DMS153 (cell line): ENCODE measurements around the gene KIAA0930.
"Not testable (repeated sequence)": the region's sequence is repeated elsewhere in the genome, so short reads cannot be mapped to it uniquely, and the experiment has no call there.

Source experiments
- DNase-seq: peaks from one replicate; lab custom pipeline; 2025; lab: John Stamatoyannopoulos, UW

Gene KIAA0930

DNA sequence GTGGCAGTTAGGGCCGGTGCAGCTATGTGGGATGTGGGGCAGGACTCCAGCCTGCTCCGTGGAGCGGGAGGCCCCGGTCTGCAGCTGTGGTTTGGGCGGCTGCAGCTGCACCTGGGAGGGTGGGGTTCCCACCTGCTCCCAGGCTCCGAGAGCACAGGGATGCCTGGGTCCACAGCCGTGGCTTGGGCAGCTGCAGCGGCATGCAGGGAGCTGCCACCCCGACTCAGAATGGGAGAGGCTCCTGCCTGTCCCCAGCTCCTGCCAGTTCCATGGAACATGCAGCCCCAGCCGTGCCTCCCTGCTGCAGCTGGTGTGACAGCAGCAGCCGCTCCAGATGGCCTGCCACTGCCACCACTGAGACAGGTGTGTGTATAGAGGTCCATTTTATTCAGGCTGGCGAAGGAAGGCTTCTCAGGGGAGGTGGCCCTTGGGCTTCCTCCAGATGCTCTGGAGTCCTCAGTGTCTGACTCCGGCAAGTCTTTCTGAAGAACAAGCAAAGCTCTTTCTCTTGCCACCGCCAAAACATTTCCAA, 22.3 kb upstream of the KIAA0930 start:
- DNase-seq: no peak

DNA sequence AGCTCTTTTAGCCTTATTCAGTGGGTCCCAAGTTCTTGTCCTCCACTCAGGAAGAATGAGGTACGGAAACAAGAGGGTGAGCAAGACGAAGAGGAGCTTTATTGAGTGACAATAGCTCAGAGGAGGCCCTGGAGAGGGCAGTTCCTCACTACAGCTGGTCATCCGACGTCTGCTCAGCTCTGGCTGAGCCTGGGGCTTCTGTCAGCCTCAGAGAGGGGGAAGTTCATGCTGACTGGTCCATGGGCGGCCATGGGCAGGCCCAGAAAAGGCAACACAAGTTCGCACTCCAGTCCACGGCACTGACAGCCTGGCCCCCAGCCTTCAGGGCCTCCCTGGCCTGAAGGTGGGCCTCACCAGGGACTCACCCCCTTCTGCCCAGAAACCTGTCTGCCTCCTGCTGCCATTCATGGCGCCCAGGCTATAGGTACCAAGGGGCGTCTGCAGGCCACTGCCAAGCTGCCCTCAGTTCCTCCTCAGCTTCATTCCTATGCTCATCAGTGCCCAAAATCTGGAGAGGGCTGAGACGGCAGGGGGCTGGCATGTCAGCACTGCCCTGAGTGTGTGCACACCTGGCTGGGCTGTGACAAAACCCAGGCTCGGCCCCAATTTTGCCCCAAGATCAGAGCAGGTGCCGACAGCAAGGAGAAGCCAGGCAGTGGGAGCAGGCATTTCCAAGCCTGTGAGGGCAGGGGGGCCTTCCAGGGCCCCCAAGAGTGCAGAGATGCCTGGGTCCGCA, 21.7 kb upstream of the KIAA0930 start:
- DNase-seq: no peak

DNA sequence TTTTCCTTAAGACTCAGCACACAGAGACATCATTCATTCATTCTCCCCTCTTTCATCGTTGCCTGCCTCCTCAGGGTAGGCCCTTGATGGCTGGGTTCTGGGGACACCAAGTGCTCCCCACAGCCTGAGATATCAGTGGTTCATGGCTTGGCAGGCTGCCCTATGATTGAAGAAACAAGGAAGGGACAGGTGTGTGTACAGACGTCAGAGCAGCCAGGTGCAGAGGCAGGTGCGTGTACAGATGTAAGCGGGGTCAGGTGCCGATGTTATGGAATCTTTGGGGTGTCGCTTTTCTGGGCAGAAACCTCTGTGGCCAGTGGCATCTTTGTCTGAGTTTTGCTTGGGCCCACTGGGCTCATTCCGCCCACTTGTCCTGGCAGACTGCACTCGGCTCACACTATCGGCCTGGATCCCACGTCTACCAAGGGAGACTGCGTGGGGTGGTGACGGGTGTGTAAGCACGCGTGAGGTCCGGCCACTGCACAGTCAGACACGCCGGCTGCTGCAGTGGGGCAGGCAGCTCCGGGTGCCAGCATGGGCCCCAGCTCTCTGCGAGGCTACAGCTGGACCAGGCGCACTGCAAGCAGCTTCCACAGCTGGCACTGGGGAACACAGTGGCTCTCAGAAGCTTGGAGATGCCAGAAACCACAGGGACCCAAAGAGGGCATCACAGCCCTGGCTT, 20.9 kb upstream of the KIAA0930 start:
- DNase-seq: peak; percentile 15

DNA sequence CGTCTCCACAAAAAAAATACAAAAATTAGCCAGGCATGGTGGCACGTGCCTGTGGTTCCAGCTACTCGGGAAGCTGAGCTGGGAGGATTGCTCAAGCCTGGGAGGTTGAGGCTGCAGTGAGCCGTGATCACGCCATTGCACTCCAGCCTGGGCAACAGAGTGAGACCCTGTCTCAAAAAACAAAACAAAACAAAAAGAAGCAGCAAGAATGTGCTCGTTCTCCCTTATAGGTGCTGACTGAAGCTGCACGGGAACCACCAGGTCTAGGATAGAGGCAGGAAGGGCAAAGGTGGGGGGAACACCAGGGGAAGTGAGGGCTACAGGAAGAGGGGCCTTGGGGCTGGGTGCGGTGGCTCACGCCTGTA, 19.7 kb upstream of the KIAA0930 start:
- DNase-seq: not testable (repeated sequence)

DNA sequence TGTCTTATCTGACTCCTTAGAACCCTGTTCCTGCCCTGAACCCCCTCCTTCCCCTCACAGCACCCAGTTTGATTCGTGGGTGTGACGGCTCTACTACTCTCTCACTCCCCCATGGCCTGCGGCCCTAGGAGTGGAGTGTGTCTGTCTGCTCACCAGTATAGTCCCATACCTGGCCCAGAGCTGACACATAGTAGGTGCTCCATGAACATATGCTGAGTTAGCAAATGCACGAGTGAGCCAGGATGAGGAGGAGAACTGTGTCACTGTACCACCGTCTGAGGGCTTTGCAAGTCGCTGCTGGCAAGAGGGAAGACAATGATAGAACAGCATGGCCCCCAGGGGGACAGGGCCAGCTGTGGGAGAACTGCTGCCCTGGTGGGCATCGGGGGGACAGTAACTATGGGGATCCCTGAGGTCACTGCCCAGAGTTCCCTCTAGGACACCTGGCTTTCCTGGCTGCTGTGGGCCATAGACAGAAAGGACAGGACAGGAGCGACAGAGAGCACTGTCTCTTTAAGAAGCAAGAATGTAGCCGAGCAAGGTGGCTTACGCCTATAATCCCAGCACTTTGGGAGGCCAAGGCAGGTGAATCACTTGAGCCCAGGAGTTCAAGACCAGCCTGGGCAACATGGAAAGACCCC, 19.2 kb upstream of the KIAA0930 start:
- no peak for DNase-seq

DNA sequence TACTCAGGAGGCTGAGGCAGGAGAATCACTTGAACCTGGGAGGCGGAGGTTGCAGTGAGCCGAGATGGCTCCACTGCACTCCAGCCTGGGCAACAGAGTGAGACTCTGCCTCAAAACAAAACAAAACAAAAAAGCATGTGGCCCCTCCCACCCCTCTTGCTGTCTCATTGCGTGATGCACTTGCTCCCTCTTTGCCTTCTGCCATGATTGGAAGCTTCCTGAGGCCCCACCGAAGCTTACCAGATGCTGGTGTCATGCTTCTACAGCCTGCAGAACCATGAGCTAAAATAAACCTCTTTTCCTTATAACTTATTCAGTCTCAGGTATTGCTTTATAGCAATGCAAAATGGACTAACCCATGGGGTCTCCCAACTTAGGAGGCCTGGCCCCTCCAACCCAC, 17.2 kb upstream of the KIAA0930 start:
- not testable (repeated sequence) for DNase-seq

DNA sequence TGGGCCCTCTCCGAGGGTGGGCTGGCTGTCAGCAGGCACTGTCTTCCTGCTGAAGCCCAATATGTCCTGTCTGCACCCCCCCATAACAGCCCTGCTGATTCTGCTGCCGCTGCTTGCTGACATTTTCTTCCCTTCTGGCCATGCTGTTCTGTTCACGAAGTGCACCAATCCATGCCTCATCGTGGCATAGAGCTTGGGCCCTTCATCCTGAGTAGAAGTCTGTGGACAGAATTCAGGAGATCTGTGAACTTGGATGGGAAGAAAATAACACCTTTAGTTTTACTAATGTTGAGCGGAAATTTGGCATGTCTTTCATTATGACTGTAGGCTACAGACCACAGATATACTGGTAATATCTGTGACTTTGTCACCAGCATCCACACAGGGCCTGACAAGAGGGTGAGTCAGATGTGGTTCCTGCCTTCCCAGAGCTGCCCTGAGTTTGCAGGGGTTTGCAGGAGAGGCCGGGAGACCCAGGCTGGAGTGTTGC, 14.1 kb upstream of the KIAA0930 start:
- no peak for DNase-seq

DNA sequence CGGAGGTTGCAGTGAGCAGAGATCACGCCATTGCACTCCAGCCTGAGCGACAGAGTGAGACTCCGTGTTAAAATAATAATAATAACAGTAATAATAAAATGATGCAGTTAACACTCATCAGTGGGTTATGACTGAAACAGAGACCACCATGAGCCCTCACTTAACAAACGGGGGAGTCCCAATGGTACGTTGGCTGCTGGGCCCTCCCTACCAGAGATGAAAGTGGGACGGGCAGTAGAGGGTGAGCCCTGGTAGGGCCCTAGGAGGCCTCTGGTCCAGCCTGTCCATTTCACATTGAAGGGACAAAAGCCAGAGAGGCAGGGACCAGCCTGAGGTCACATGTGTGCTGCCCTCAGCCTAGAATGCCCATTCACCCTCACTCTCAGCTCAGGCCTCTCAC, 13.7 kb upstream of the KIAA0930 start:
- DNase-seq: no peak

DNA sequence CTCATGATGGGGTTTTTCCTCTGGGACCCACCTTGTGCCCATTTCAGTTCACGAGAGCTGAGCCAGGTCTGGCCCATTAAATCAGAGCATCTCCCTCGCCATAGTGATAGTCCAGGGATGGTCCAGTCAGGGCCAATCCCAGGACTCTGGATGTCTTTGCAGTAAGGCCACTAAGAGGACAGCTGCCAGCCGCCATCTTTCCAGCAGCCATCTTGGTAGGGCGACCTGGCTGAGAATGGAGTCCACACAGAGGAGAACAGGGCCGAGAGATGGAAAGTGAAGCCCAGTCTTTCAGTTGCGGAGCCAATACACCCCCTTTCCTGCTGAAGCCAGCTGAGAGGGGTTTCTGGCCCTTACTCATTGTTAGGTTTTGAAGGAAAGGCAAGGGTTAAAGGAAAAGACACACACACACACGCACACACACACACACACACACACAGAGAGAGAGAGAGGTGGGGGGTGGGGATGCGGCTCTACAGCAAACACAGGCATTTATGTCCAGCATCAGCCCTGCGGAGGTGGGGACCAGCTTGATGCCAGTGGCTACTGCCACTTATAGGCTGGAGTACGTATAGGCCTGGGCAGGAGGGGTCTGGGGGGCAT, 12.4 kb upstream of the KIAA0930 start:
- no peak for DNase-seq

DNA sequence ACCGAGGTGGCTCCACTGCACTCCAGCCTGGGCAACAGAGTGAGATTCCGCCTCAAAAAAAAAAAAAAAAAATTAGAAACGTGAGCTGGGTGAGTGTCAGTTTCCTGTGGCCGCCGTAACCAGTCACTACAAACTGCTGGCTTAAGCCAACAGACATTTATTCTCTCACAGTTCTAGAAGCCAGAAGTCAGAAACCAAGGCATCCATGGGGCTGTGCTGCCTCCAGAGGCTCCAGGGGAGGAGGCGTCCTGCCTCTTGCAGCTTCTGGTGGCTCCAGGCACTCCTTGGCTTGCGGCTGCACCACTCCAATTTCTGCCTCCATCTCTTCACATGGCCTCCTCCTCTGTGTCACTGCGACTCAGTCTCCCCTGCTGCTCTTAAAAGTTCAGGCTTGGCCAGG, 11.1 kb upstream of the KIAA0930 start:
- DNase-seq: no peak

DNA sequence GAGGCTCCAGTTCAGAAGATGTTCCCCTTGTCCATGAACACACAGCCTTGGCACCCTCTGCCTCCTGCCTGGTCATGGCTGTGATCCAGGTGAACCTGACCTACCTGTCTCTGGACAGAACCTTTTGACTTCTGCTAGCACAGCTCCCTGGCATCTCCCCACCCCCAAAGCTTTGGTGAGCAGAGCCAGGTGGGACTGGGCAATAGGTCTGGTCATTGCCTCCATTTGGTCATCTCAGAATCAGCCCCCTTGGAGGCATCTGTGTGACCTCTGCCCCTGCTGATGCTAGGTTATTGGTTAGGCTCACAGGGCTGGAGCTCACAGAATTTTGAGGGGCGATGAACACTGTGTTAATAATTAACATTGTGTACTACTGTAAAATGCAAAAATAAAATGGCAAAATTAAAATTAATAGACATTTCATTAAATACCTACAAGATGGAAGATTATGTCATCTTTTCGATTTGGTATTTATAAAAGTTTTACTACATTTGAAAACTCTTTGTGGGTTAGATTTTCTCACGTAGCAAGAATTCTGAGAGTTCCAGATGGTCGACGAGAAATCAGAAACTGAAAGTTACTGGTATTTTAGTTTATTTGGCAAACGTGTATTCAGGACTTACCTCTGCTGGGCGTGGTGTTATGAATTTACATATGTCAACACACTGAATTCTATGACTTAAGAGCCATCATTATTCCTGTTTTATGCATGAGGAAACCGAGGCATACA, 8.3 kb upstream of the KIAA0930 start:
- no peak for DNase-seq

DNA sequence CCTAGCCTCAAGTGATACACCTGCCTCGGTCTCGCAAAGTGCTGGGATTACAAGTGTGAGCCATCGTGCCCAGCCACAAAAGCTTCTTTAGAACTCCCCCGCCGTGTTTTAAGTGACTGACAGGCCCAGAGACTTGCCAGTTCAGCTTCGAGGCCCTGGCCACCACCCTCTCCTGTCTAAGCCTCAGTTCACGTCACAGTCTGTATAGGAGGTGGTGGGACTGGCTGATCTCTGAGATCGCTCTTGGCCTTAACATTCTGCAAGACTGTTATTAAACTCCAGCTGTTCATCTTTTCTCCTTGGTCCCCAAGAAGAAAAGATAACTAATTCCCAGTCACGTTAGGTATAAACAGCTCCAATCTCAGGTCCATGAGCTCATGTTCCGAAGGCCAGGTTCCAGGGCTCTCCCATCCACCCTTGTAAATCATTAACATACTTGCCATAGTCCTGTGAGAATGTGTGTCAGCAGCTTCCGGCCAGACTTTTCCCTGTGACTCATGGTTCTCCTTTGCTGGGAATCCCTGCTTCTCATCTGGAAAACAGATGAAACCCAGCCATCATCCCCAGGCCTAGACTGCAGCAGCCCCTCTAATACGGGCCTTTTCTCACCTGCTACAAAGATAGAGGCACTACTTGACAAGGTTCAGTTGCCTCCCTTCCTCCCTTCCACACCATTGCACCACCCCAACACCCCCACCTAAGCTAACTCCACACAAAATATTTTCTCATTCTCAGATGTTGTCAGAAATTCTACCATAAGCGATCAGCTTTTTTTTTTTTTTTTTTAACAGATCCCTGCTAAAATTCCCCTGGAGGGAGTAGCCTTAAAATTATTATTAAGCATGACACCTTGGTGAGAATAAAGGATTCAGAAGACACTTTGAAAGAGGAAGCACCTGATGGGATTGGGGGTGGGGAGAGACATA, 5.6 kb upstream of the KIAA0930 start:
- DNase-seq: no peak

DNA sequence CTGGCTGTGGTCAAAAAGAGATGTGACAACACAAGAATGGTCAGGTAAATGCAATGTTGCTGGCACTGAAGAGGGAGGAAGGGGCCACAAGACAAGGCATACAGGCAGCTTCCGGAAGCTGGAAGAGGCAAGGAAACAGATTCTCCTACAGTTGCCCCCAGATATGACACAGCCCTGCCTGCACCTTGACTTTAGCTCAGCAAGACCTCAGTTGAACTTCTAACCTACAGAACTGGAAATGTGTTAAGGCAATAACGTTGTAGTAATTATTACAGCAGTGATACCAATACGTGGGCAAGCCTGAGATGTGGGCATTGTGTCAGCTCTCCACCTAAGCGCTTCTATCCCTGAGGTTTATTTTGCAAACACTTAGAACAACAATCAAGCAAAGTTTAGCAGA, 4.2 kb upstream of the KIAA0930 start:
- DNase-seq: no peak

DNA sequence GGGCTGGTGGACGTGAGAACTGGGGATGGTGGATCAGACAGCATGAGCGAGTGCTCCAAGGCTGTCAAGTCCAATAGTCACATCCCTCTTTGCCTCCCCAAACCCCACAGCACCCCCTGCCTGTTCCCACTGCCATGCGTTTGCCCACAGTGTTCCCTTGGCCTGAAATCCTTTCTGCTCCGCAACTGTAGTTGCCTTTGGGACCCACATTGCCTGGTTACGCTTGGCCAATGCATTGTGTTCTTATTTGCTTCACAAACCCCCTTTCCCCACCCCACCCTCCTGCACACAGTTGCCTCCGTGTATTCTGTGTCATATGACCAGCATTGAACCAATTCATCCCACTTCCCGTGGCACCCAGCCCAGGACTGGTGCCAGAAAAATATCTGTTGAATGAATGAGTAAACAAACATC, 2.1 kb upstream of the KIAA0930 start:
- DNase-seq: peak; percentile 96

DNA sequence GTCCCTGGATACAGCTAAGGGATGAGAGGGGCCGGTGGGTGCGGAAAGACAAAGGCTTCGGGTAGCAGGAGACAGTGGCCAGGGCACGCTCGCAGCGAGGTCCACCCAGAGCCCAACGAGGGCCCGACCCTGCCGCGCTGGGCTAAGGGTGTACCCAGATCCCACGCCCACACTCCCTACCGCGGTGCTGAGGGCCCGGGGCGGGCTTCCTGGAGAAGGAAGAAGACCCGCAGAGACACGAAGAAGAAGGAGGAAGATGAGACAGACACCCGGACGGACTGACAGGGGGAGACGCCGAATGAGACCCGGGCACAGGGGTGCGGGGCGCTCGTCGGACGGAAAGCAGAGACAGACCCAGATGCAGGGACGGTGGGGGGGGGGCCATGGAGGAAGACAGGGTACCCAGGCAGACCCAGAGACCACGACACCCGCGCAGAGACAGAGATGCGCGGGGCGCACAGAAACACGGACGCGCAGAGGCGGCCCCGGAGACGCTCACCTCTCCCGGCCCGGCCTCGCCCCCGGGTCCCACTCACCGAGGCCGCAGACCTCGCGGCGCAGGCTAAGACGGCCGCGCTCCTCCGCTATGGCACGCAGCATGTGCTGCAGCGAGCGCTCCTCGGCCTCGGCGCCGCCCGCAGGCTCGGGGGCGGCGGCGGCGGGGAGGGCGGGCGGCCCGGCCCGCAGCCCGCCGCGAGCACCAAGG, 437 bp downstream of the KIAA0930 start:
- no peak for DNase-seq

DNA sequence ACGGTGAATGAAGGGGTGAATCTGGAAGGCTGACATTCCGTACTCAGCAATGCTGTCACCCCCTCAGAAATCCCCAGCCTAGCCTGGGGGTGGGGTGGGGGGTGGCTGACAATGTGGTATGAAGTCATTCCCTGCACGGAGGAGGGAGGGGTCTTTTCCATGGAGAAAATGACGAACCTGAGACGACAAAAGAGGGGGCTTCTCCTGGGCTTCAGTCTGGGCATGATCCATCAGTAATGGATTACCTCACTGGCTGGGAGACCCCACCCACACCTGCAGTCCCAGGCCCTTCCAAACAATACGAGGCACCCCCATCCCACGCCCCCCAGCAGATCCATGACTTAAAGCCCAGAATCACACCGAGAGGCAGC, 1.0 kb downstream of the KIAA0930 start:
- DNase-seq: no peak

DNA sequence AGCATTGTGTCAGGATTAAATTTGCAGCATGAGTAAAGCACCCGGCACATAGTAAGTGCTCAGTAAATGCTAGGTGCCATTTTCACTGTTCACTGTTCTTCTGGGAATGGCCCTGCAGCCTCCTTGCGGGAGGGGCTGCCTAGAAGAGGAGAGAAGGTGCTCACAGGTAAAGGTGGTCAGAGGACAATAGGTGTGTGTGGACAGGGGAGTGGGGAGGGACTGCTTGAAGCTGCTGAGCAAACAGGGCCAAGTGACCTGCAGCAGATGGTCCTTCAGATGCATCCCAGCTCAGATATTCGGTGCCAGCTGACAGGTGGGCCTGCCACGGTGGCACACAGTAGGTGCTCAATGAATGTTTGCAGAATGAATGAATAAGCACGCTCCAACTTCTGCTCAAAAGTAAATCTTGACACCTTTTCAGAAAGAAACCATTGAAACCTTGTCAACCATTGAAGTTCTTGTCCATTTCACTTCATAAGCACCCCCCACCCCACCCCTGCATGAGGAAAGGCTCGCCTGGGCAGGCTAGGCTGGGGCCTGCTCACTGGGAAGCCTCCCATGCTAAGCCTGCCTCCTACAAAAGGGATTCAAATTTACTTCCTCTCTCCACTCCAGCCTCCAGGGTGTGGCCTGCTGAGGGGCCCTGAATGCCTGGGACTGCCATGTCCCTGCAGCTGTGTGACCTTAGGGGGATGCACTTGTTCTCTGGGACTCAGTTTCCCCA, 1.6 kb downstream of the KIAA0930 start:
- peak; percentile 21 for DNase-seq

DNA sequence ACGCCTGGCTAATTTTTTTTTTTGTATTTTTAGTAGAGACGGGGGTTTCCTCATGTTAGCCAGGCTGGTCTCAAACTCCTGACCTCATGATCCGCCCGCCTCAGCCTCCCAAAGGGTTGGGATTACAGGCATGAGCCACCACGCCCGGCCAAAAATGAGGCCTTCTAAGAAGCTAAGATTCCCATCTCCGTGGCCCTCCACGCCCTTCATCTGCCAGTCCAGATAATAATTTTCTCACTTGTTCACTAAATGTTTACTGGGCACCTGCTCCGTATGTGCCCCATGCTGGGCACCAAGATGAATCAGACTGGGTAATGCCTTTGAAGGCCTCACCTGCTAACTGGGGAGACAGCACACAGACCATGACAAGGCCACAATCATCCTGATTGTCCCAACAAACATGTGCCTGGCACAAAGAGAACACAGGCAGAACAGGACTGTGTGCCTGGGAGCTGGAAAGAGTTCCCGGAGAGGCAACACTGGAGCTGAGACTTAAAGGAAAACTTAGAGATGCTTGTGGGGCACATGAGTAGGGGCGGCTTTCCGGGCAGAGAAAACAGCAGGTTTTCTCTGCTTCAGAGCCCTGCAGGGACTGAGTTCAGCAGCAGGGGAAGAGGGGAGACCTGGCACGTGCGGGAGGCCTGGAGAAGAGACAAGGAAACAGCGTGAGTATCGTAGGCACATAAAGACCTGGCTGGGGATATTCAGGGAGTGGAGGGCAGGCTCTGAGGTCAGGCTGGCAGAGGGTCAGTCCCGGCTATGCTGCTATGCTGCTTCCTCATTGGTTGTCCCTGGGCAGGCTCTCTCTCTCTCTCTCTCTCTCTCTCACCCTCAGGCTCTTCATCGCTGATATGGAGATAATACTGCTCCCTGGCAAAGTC, 2.4 kb downstream of the KIAA0930 start:
- no peak for DNase-seq
